ENCODE data around the gene NSUN7. TPM values are rescaled to one million over a fixed set of nuclear protein-coding genes. Genes with fewer than 3 reads are reported as not detected.
A peak's percentile ranks its signal among the peaks of the same experiment; 100 is the strongest.

Gene NSUN7
- total RNA-seq, 2 experiments from 2014 or later, result 0.48 to 1.0 TPM

- Mint-ChIP-seq H3K36me3 (ENCODE audit: low read depth) (no peaks in the 10 kb centered on the region), H3K4me1 (peaks cover 5% of the 10 kb centered on the region), H3K9me3 (no peaks in the 10 kb centered on the region), H3K27me3 (peaks cover 24% of the 10 kb centered on the region), H3K4me3 (no peak overlapping the region), H3K27ac (no peak overlapping the region)
- ChIA-PET POLR2A (no interaction called here), CTCF (interaction anchor here (0.6 to 3.7 kb wide), 4 partner anchors 11 to 1198 kb away, joined by 3 to 21 read pairs (median 4); no protein-coding TSS in a partner anchor)
- DNase-seq, result no peak
Observed at GRCh38 chr4:40845154-40845835, 95.5 kb downstream of the NSUN7 start.

- H3K9me3 Mint-ChIP-seq, result no peaks in the 10 kb centered on the region
- H3K27ac Mint-ChIP-seq, result no peak overlapping the region
- no peak for DNase-seq
- peaks cover 28% of the 10 kb centered on the region for H3K27me3 Mint-ChIP-seq
- H3K36me3 Mint-ChIP-seq (ENCODE audit: low read depth), result no peaks in the 10 kb centered on the region
- H3K4me1 Mint-ChIP-seq, result no peaks in the 10 kb centered on the region
- no peak overlapping the region for H3K4me3 Mint-ChIP-seq
- ChIA-PET CTCF (interaction anchor here (0.8 kb wide), 1 partner anchor 80 kb away, joined by 3 read pairs; no protein-coding TSS in a partner anchor), POLR2A (no interaction called here)
Observed at GRCh38 chr4:40846532-40846931, 96.8 kb downstream of the NSUN7 start.

- ChIA-PET POLR2A (no interaction called here), CTCF (no interaction called here)
- no peaks in the 10 kb centered on the region for H3K4me1 Mint-ChIP-seq
- no peaks in the 10 kb centered on the region for H3K36me3 Mint-ChIP-seq (ENCODE audit: low read depth)
- no peak for DNase-seq
- no peak overlapping the region for H3K27ac Mint-ChIP-seq
- peaks cover 30% of the 10 kb centered on the region for H3K27me3 Mint-ChIP-seq
- no peak overlapping the region for H3K4me3 Mint-ChIP-seq
- no peaks in the 10 kb centered on the region for H3K9me3 Mint-ChIP-seq
Observed at GRCh38 chr4:40848251-40848650, 98.5 kb downstream of the NSUN7 start.

- DNase-seq, result no peak
- H3K27ac Mint-ChIP-seq, result no peak overlapping the region
- H3K36me3 Mint-ChIP-seq (ENCODE audit: low read depth), result no peaks in the 10 kb centered on the region
- peaks cover 35% of the 10 kb centered on the region for H3K27me3 Mint-ChIP-seq
- ChIA-PET POLR2A (no interaction called here), CTCF (interaction anchor here (0.9 to 1.6 kb wide), 2 partner anchors 8 to 48 kb away, joined by 4 to 8 read pairs; no protein-coding TSS in a partner anchor)
- no peaks in the 10 kb centered on the region for H3K4me1 Mint-ChIP-seq
- no peaks in the 10 kb centered on the region for H3K9me3 Mint-ChIP-seq
- no peak overlapping the region for H3K4me3 Mint-ChIP-seq
Observed at GRCh38 chr4:40848940-40849339, 99.2 kb downstream of the NSUN7 start.

- no peaks in the 10 kb centered on the region for H3K4me1 Mint-ChIP-seq
- CTCF ChIA-PET, result interaction anchor here (1.3 to 1.6 kb wide), 2 partner anchors 10 to 13 kb away, joined by 3 to 7 read pairs; no protein-coding TSS in a partner anchor
- H3K4me3 Mint-ChIP-seq, result no peak overlapping the region
- H3K36me3 Mint-ChIP-seq (ENCODE audit: low read depth), result no peaks in the 10 kb centered on the region
- POLR2A ChIA-PET, result no interaction called here
- no peak overlapping the region for H3K27ac Mint-ChIP-seq
- no peak for DNase-seq
- peaks cover 45% of the 10 kb centered on the region for H3K27me3 Mint-ChIP-seq
- no peaks in the 10 kb centered on the region for H3K9me3 Mint-ChIP-seq
Observed at GRCh38 chr4:40850496-40850895, 100.7 kb downstream of the NSUN7 start.

GRCh38 chr4:40856277-40856839, 106.6 kb downstream of the NSUN7 start:
- Mint-ChIP-seq H3K36me3 (ENCODE audit: low read depth) (no peaks in the 10 kb centered on the region), H3K4me3 (peak overlapping the region; percentile 27), H3K9me3 (no peaks in the 10 kb centered on the region), H3K4me1 (peaks cover 9% of the 10 kb centered on the region), H3K27me3 (peaks cover 56% of the 10 kb centered on the region), H3K27ac (no peak overlapping the region)
- DNase-seq, result no peak
- ChIA-PET POLR2A (no interaction called here), CTCF (interaction anchor here (1.0 to 1.1 kb wide), 4 partner anchors 11 to 15 kb away, joined by 3 read pairs; no protein-coding TSS in a partner anchor)

GRCh38 chr4:40856840-40857362, 107.1 kb downstream of the NSUN7 start:
- H3K9me3 Mint-ChIP-seq, result no peaks in the 10 kb centered on the region
- H3K4me3 Mint-ChIP-seq, result peak overlapping the region; percentile 27
- H3K27ac Mint-ChIP-seq, result no peak overlapping the region
- DNase-seq, result peak; percentile 48
- H3K36me3 Mint-ChIP-seq (ENCODE audit: low read depth), result no peaks in the 10 kb centered on the region
- H3K27me3 Mint-ChIP-seq, result peaks cover 56% of the 10 kb centered on the region
- ChIA-PET POLR2A (no interaction called here), CTCF (interaction anchor here (1.0 to 1.1 kb wide), 2 partner anchors 11 to 12 kb away, joined by 3 read pairs; no protein-coding TSS in a partner anchor)
- H3K4me1 Mint-ChIP-seq, result peaks cover 9% of the 10 kb centered on the region

- Mint-ChIP-seq H3K36me3 (ENCODE audit: low read depth) (no peaks in the 10 kb centered on the region), H3K27ac (no peak overlapping the region), H3K9me3 (no peaks in the 10 kb centered on the region), H3K4me3 (no peak overlapping the region), H3K27me3 (peaks cover 57% of the 10 kb centered on the region), H3K4me1 (peaks cover 9% of the 10 kb centered on the region)
- DNase-seq, result no peak
- CTCF ChIA-PET, result no interaction called here
- POLR2A ChIA-PET, result no interaction called here
Observed at GRCh38 chr4:40857956-40858355, 108.2 kb downstream of the NSUN7 start.

- no peaks in the 10 kb centered on the region for H3K9me3 Mint-ChIP-seq
- peaks cover 52% of the 10 kb centered on the region for H3K27me3 Mint-ChIP-seq
- H3K4me3 Mint-ChIP-seq, result no peak overlapping the region
- DNase-seq, result no peak
- peaks cover 9% of the 10 kb centered on the region for H3K4me1 Mint-ChIP-seq
- H3K27ac Mint-ChIP-seq, result no peak overlapping the region
- CTCF ChIA-PET, result no interaction called here
- POLR2A ChIA-PET, result no interaction called here
- H3K36me3 Mint-ChIP-seq (ENCODE audit: low read depth), result no peaks in the 10 kb centered on the region
Observed at GRCh38 chr4:40858962-40859361, 109.2 kb downstream of the NSUN7 start.

Other genes with a start within 250 kb of the NSUN7 start
- gene RBM47, start 120.1 kb upstream of the NSUN7 start, total RNA-seq, result 1 to 10 TPM; 2.1 to 2.2 TPM